GM18502 (cell line): ENCODE results near the gene QRSL1.
"Not testable (repeated sequence)": the region's sequence is repeated elsewhere in the genome, so short reads cannot be mapped to it uniquely, and the experiment has no call there.

Source experiments
- ATAC-seq: cut with Tn5 transposase; IDR thresholded peaks from one replicate; pipeline ENCODE4 v1.9.1; 2021; ENCODE audit warnings: mild to moderate bottlenecking; ENCODE audit not compliant: unreplicated experiment, poor library complexity

QRSL1 gene, protein sequence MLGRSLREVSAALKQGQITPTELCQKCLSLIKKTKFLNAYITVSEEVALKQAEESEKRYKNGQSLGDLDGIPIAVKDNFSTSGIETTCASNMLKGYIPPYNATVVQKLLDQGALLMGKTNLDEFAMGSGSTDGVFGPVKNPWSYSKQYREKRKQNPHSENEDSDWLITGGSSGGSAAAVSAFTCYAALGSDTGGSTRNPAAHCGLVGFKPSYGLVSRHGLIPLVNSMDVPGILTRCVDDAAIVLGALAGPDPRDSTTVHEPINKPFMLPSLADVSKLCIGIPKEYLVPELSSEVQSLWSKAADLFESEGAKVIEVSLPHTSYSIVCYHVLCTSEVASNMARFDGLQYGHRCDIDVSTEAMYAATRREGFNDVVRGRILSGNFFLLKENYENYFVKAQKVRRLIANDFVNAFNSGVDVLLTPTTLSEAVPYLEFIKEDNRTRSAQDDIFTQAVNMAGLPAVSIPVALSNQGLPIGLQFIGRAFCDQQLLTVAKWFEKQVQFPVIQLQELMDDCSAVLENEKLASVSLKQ

GRCh38 chr6:106629103-106629858 lies at the start of gene QRSL1, which contains the start of gene RTN4IP1:
TSS of gene QRSL1 (plus strand) at chr6:106629578. CDS start at chr6:106629682, 104 bp downstream.
TSS of gene RTN4IP1 (minus strand) at chr6:106629498. CDS start at chr6:106629021, 477 bp downstream.
- peak; percentile 84 for ATAC-seq

GRCh38 chr6:106581468-106581867 lies 47.9 kb upstream of the QRSL1 start:
- ATAC-seq = no peak

- no peak for ATAC-seq
These were observed 42.5 kb upstream of the QRSL1 start for GRCh38 chr6:106586815-106587415.

DNA sequence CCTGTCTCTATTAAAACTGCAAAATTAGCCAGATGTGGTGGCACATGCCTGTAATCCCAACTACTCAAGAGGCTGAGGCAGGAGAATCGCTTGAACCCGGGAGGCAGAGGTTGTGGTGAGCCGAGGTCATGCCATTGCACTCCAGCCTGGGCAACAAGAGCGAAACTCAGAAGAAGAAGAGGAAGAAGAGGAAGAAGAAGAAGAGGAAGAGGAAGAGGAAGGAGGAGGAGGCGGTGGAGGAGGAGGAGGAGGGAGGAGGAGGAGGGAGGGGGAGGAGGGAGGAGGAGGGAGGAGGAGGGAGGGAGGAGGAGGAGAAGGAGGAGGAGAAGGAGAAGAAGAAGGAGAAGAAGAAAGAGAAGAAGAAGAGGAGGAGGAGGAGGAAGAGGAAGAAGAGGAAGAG lies 40.4 kb upstream of the QRSL1 start:
- ATAC-seq = not testable (repeated sequence)

- no peak for ATAC-seq
These were observed 38.1 kb upstream of the QRSL1 start for GRCh38 chr6:106591111-106591825.

DNA sequence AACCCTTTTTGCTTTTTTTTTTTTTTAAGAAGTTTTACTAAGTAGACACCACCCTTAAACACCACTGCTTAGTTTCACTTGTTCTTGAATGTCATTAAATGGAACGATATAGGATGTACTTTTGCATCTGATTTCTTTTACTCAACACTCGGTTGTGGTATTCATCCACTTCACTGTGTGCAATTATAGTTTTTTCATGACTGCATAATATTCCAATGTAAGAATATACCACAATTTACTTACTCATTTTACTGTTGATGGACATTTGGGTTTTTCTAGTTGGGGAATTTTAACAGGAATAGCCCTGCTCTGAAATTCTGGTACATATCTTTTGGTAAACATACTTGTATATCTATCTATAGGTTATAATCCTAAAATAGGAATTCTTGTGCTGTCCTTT lies 29.9 kb upstream of the QRSL1 start:
- no peak for ATAC-seq

GRCh38 chr6:106600329-106600728 lies 29.0 kb upstream of the QRSL1 start:
- ATAC-seq = no peak

DNA sequence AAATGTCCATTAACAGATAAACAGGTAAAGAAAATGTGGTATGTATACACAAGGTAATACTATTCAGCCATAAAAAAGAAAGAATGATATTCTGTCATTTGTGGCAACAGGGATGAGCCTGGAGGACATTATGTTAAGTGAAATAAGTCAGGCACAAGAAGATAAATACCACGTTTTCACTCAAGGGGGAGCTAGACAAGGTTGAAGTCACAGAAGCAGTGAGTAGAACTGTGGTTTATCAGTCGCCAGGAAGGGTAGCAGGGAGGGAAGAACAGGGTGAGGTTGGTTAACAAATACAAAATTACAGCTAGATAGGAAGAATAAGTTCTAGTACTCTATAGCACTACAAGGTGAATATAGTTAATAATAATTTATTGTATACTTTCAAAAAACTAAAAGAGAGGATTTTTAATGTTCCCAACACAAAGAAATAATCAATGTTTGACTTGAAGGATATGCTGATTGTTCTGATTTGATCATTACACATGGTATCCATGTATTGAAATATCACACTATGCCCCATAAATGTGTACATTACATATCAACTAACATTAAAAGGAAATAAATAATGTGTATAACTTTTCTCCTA lies 21.2 kb upstream of the QRSL1 start:
- ATAC-seq = peak; percentile 77

- no peak for ATAC-seq
These were observed 19.7 kb upstream of the QRSL1 start for GRCh38 chr6:106609699-106610098.

- no peak for ATAC-seq
These were observed 18.3 kb upstream of the QRSL1 start for GRCh38 chr6:106611030-106611429.

DNA sequence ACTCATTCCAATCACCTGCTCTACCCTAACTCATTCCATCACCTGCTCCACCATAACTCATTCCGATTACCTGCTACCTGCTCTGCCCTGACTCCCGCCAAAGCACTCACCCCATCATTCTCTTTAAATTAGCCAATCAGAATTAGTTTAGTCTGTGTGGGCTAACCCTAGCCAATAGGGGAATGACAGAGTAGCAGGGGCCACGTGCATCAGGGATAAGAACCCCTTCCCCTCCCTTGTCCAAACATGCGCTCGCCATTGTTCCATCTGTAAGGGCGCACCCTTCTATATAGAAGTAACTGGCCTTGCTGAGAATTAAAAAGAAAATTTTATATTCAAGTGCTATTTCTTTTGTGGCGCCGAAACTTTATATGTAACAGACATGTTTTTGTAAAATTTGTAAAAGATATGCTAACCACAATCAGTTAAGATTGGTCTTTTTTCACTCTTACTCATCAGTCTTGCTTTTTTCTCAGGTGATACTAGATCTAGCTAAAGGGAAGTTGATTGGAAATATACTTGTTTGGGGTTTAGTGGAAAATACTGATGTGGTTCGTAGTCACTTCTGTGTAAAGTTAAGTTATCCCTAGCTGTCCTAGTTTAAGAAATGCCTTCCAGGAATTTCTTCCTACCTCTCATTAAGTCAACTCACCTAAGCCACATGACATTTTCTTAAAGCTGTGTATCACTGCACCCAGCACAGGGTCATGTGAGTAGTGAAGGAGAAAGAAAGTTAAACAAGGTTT lies 16.5 kb upstream of the QRSL1 start:
- ATAC-seq = no peak

GRCh38 chr6:106613590-106613989 lies 15.8 kb upstream of the QRSL1 start:
- ATAC-seq = no peak

DNA sequence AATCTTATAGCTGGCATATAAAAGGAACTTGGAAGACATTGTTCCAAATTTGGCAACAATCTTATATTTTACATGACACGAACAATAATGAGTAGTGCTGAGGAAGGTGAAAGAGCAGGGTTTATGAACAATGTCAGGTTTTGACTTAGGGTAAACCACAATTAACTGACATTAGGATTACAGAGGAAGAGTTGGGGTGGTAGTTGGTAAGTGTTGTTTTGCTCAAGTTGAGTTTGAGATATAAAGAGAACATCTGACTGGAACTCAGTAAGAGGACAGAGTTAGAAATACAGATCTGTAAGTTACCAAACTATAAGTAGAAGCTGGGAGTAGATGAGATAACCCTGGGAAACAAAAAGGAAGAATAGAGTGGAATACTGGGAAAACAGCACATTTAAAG lies 15.2 kb upstream of the QRSL1 start:
- no peak for ATAC-seq

- ATAC-seq = no peak
These were observed 14.7 kb upstream of the QRSL1 start for GRCh38 chr6:106614592-106615257.

DNA sequence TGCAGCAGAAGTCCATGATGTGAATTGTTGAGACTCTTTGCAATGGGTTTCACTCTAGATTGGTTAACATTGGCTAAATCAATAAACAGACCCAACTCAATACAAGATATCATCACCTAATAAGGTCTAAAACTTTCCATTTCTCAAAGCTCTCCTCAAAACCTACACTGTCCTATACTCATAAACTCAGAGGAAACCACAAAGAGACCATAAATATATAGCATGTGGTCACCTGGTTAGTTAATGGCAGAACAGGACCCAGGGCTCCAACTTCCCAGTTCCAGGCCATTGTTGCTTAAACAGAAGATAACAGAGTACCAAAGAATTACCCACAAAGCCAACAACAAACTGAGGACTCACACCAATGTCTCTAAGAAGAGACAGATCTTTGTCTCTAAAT lies 12.1 kb upstream of the QRSL1 start:
- no peak for ATAC-seq

- ATAC-seq = no peak
These were observed 11.5 kb upstream of the QRSL1 start for GRCh38 chr6:106617857-106618256.

DNA sequence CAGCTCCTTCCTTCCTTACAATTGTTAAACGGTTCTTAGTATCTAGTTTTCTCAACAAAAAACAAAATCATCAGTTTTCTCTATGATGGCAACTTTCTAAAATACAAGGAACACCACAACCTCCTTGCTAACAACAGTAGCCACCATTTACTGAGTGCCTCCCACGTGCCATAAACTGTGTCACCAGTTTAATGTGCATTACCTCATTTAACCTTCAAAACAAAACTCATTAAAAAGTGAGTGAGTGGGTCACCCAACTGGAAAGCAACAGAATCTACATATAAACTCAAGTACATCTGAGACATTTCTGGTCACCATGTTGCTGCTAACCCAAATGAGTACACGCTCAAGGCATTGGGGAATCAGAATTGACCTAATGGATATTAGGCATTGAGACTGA lies 11.1 kb upstream of the QRSL1 start:
- ATAC-seq = no peak

DNA sequence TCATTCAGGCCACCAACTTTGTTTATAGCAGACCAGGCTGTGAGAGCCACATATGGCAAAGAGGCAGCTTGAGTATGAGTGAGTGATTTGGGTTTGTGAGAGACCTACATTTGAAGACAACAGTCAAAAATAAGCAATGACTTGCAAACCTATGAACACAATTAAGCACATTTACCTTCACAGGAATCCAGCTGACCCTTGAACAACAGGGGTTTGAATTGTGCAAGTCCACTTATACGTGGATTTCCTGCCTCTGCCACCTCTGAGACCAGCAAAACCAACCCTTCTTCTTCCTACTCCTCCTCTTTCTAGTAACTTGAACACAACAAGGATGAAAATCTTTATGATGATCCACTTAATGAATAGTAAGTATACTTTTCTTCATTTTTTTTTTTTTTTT lies 10.2 kb upstream of the QRSL1 start:
- no peak for ATAC-seq
